Stimulated activated effector memory CD8-positive, alpha-beta T cell treated with anti-CD3 and anti-CD28 coated beads, Interleukin-12 subunit alpha, Interleukin-12 subunit beta, amount 100 ng/mL, for 72 hours (primary cell): Measurements from ENCODE around the gene GPS2.
A peak's percentile ranks its signal among the peaks of the same experiment; 100 is the strongest.

Experiments used
- ATAC-seq: fragments of 150-1000 bp; cut with Tn5 transposase; 2 replicates; pipeline ENCODE4 v1.10.0; 2021
- DNase-seq, 2 donors: peaks; one replicate each; pipeline ENCODE4 v3.0.0; 2021 to 2022; ENCODE audit warnings: low spot score in 2 of 2
- H3K27ac Mint-ChIP-seq: one replicate; pipeline ENCODE4 v1.8.0; 2022; ENCODE audit warnings: mild to moderate bottlenecking, mixed read lengths
- H3K36me3 Mint-ChIP-seq: one replicate; pipeline ENCODE4 v1.8.0; 2022; ENCODE audit warnings: mild to moderate bottlenecking, mixed read lengths
- H3K4me1 Mint-ChIP-seq: one replicate; pipeline ENCODE4 v1.8.0; 2022; ENCODE audit warnings: mixed read lengths
- H3K4me3 Mint-ChIP-seq: one replicate; pipeline ENCODE4 v1.8.0; 2022; ENCODE audit warnings: mild to moderate bottlenecking, mixed read lengths
- H3K9me3 Mint-ChIP-seq: one replicate; pipeline ENCODE4 v1.8.0; 2022; ENCODE audit warnings: mixed read lengths

GPS2 gene

GRCh38 chr17:7329374-7329996, 14.3 kb upstream of the GPS2 start:
- Mint-ChIP-seq H3K27ac (peak overlapping the region; percentile 95), H3K36me3 (peaks cover 33% of the 10 kb centered on the region), H3K9me3 (no peaks in the 10 kb centered on the region), H3K4me1 (peaks cover 56% of the 10 kb centered on the region), H3K4me3 (peak overlapping the region; percentile 88)
- peak; percentile 89 to 97 for DNase-seq
- ATAC-seq = peak; percentile 81

- DNase-seq = no peak
- H3K4me3 Mint-ChIP-seq = peak within 1 kb of the TSS; percentile 88
- ATAC-seq = peak; percentile 39
- H3K4me1 Mint-ChIP-seq = peaks cover 61% of the 10 kb centered on the region
- H3K9me3 Mint-ChIP-seq = no peaks in the 10 kb centered on the region
- peak within 1 kb of the TSS; percentile 95 for H3K27ac Mint-ChIP-seq
- peaks cover 38% of the 10 kb centered on the region for H3K36me3 Mint-ChIP-seq
Observed at GRCh38 chr17:7328840-7329373, 13.7 kb upstream of the GPS2 start, which contains the start of gene NEURL4. TSS of gene NEURL4 (minus strand) at chr17:7329335. CDS start at chr17:7329312, 23 bp downstream.

- peaks cover 45% of the 10 kb centered on the region for H3K36me3 Mint-ChIP-seq
- H3K4me1 Mint-ChIP-seq = peaks cover 59% of the 10 kb centered on the region
- H3K9me3 Mint-ChIP-seq = no peaks in the 10 kb centered on the region
- H3K4me3 Mint-ChIP-seq = peak overlapping the region; percentile 88
- ATAC-seq = no peak
- peak overlapping the region; percentile 0 for H3K27ac Mint-ChIP-seq
- no peak for DNase-seq
Observed at GRCh38 chr17:7328009-7328408, 12.8 kb upstream of the GPS2 start.

GRCh38 chr17:7327501-7327900, 12.3 kb upstream of the GPS2 start:
- Mint-ChIP-seq H3K9me3 (no peaks in the 10 kb centered on the region), H3K4me3 (peak overlapping the region; percentile 88), H3K36me3 (peaks cover 50% of the 10 kb centered on the region), H3K27ac (peak overlapping the region; percentile 0), H3K4me1 (peaks cover 56% of the 10 kb centered on the region)
- ATAC-seq = no peak
- DNase-seq = no peak

GRCh38 chr17:7327056-7327455, 11.9 kb upstream of the GPS2 start:
- Mint-ChIP-seq H3K27ac (peak overlapping the region; percentile 0), H3K4me1 (peaks cover 52% of the 10 kb centered on the region), H3K9me3 (no peaks in the 10 kb centered on the region), H3K36me3 (peaks cover 55% of the 10 kb centered on the region), H3K4me3 (peak overlapping the region; percentile 88)
- no peak for DNase-seq
- no peak for ATAC-seq

- Mint-ChIP-seq H3K9me3 (no peaks in the 10 kb centered on the region), H3K36me3 (peaks cover 63% of the 10 kb centered on the region), H3K27ac (no peak overlapping the region), H3K4me1 (peaks cover 52% of the 10 kb centered on the region), H3K4me3 (no peak overlapping the region)
- ATAC-seq (no peak), DNase-seq (no peak)
Observed at GRCh38 chr17:7326186-7326585, 11.0 kb upstream of the GPS2 start.

- DNase-seq (no peak), ATAC-seq (no peak)
- Mint-ChIP-seq H3K4me1 (peaks cover 43% of the 10 kb centered on the region), H3K36me3 (peaks cover 70% of the 10 kb centered on the region), H3K9me3 (no peaks in the 10 kb centered on the region), H3K4me3 (no peak overlapping the region), H3K27ac (peak overlapping the region; percentile 43)
Observed at GRCh38 chr17:7325031-7325528, 9.9 kb upstream of the GPS2 start.

GRCh38 chr17:7324438-7324779, 9.2 kb upstream of the GPS2 start:
- no peak overlapping the region for H3K4me3 Mint-ChIP-seq
- peaks cover 37% of the 10 kb centered on the region for H3K4me1 Mint-ChIP-seq
- peaks cover 70% of the 10 kb centered on the region for H3K36me3 Mint-ChIP-seq
- H3K27ac Mint-ChIP-seq = no peak overlapping the region
- ATAC-seq = no peak
- H3K9me3 Mint-ChIP-seq = no peaks in the 10 kb centered on the region
- no peak for DNase-seq

GRCh38 chr17:7323731-7324437, 8.7 kb upstream of the GPS2 start:
- no peak overlapping the region for H3K4me3 Mint-ChIP-seq
- DNase-seq = peak; percentile 72 to 89
- peaks cover 73% of the 10 kb centered on the region for H3K36me3 Mint-ChIP-seq
- no peaks in the 10 kb centered on the region for H3K9me3 Mint-ChIP-seq
- ATAC-seq = peak; percentile 65
- peaks cover 36% of the 10 kb centered on the region for H3K4me1 Mint-ChIP-seq
- H3K27ac Mint-ChIP-seq = no peak overlapping the region

GRCh38 chr17:7322520-7323194, 7.5 kb upstream of the GPS2 start:
- Mint-ChIP-seq H3K4me3 (no peak overlapping the region), H3K4me1 (peaks cover 23% of the 10 kb centered on the region), H3K36me3 (peaks cover 85% of the 10 kb centered on the region), H3K9me3 (no peaks in the 10 kb centered on the region), H3K27ac (no peak overlapping the region)
- ATAC-seq = no peak
- DNase-seq = no peak

GRCh38 chr17:7321466-7321865, 6.3 kb upstream of the GPS2 start:
- Mint-ChIP-seq H3K27ac (no peak overlapping the region), H3K36me3 (peaks cover 87% of the 10 kb centered on the region), H3K4me1 (peaks cover 19% of the 10 kb centered on the region), H3K9me3 (no peaks in the 10 kb centered on the region), H3K4me3 (no peak overlapping the region)
- DNase-seq = no peak
- ATAC-seq = no peak

- H3K4me1 Mint-ChIP-seq = peaks cover 33% of the 10 kb centered on the region
- H3K4me3 Mint-ChIP-seq = no peak overlapping the region
- H3K9me3 Mint-ChIP-seq = no peaks in the 10 kb centered on the region
- H3K36me3 Mint-ChIP-seq = peaks cover 93% of the 10 kb centered on the region
- peak overlapping the region; percentile 89 for H3K27ac Mint-ChIP-seq
- DNase-seq (no peak), ATAC-seq (no peak)
Observed at GRCh38 chr17:7318121-7318860, 3.1 kb upstream of the GPS2 start.

GRCh38 chr17:7317161-7317803, 2.1 kb upstream of the GPS2 start:
- Mint-ChIP-seq H3K4me3 (peak overlapping the region; percentile 39), H3K36me3 (peaks cover 93% of the 10 kb centered on the region), H3K27ac (peak overlapping the region; percentile 66), H3K4me1 (peaks cover 43% of the 10 kb centered on the region), H3K9me3 (no peaks in the 10 kb centered on the region)
- no peak for ATAC-seq
- no peak for DNase-seq

GRCh38 chr17:7315570-7316235, 543 bp upstream of the GPS2 start:
- no peaks in the 10 kb centered on the region for H3K9me3 Mint-ChIP-seq
- H3K36me3 Mint-ChIP-seq = peaks cover 93% of the 10 kb centered on the region

More at GRCh38 chr17:7315570-7316235, 543 bp upstream of the GPS2 start:
- no peak for ATAC-seq
- DNase-seq = no peak
- Mint-ChIP-seq H3K27ac (peak overlapping the region; percentile 93), H3K4me3 (peak overlapping the region; percentile 79), H3K4me1 (peaks cover 58% of the 10 kb centered on the region)
